ENCODE measurements around the gene STAMBP.

DNA sequence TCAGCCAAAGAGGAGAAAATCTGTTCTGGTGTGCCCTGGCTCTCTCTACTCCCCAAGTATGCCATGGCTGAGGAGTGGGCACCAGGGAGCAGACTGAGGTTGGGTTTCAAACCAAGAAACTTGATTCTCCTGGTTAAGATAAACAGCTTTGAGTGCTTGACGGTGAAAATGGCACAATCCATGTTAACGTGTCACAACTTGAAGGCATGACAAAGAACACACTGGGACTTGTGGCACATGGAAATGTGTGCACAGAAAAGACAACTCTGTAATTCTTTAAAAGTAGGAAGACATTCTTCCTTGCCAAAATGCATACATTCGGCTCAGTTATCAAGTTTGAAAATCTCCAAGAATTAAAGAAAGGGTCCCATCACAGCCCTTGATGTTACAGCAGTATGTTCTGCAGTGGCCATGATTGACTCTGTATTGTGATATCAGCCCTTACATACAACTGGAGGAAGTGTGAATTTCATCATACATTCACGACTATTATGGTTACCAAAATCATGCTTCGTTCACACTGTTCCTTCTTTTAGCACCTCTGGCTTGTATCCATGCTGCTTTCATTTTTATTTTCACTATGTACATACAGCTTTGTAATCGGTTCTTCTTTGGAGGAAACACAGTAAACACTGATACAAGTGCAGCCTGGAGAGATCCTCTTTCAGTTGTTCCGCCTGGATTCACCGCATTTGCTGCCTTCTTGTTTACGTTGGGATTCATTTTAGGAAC lies 48.5 kb downstream of the STAMBP start:
- TF ChIP-seq, protein P1, sequence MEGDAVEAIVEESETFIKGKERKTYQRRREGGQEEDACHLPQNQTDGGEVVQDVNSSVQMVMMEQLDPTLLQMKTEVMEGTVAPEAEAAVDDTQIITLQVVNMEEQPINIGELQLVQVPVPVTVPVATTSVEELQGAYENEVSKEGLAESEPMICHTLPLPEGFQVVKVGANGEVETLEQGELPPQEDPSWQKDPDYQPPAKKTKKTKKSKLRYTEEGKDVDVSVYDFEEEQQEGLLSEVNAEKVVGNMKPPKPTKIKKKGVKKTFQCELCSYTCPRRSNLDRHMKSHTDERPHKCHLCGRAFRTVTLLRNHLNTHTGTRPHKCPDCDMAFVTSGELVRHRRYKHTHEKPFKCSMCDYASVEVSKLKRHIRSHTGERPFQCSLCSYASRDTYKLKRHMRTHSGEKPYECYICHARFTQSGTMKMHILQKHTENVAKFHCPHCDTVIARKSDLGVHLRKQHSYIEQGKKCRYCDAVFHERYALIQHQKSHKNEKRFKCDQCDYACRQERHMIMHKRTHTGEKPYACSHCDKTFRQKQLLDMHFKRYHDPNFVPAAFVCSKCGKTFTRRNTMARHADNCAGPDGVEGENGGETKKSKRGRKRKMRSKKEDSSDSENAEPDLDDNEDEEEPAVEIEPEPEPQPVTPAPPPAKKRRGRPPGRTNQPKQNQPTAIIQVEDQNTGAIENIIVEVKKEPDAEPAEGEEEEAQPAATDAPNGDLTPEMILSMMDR (IDR thresholded peaks at IDR 0.05), result no peak
- TF ChIP-seq POLR2AphosphoS5 (IDR thresholded peaks at IDR 0.05) (no peak), POLR2A (IDR thresholded peaks at IDR 0.05) (no peak), EP300 (IDR thresholded peaks at IDR 0.05) (no peak)
